DOHH2 (cell line): Measurements from ENCODE around the gene INPP5B.
A peak's percentile ranks its signal among the peaks of the same experiment; 100 is the strongest.

Experiments
- H3F3A ChIP-seq: fragments of 200-600 bp; sonication (generic), shearing (Covaris generic); 2 replicates; pipeline ENCODE4 v1.6.0; 2016; ENCODE audit warnings: antibody characterized with exemption, mild to moderate bottlenecking; ENCODE audit not compliant: control insufficient read depth, insufficient read depth
- H3K27ac ChIP-seq: fragments of 200-600 bp; sonication (generic); 2 replicates; pipeline ENCODE4 v1.5.1; 2014; ENCODE audit warnings: low read depth, mild to moderate bottlenecking, low read length, moderate library complexity
- H3K27me3 ChIP-seq: fragments of 200-600 bp; sonication (generic); 2 replicates; pipeline ENCODE4 v1.6.1; 2014; ENCODE audit warnings: mild to moderate bottlenecking, low read length, mixed read lengths; ENCODE audit not compliant: control insufficient read depth
- H3K36me3 ChIP-seq: fragments of 200-600 bp; sonication (generic); 2 replicates; pipeline ENCODE4 v1.6.1; 2014; ENCODE audit warnings: mild to moderate bottlenecking, low read length, moderate library complexity, mixed read lengths; ENCODE audit not compliant: control insufficient read depth
- H3K4me1 ChIP-seq: fragments of 200-600 bp; sonication (generic); 2 replicates; pipeline ENCODE4 v1.6.1; 2014; ENCODE audit warnings: mild to moderate bottlenecking, low read length, mixed read lengths; ENCODE audit not compliant: control insufficient read depth
- H3K4me2 ChIP-seq: fragments of 200-600 bp; sonication (generic); 2 replicates; pipeline ENCODE4 v1.6.0; 2014; ENCODE audit warnings: mild to moderate bottlenecking, low read length, moderate library complexity
- H3K4me3 ChIP-seq: fragments of 200-600 bp; sonication (generic); 2 replicates; pipeline ENCODE4 v1.5.1; 2014; ENCODE audit warnings: mild to moderate bottlenecking, low read length, mixed read lengths
- H3K79me2 ChIP-seq: fragments of 200-600 bp; sonication (generic); 2 replicates; pipeline ENCODE4 v1.6.1; 2014; ENCODE audit warnings: mild to moderate bottlenecking, low read length, mixed read lengths; ENCODE audit not compliant: control insufficient read depth
- H3K9me2 ChIP-seq: fragments of 200-600 bp; sonication (generic); replicated peaks from 2 replicates; pipeline ENCODE4 v1.6.1; 2014; ENCODE audit warnings: mild to moderate bottlenecking, low read length, mixed read lengths; ENCODE audit not compliant: control insufficient read depth
- H3K9me3 ChIP-seq: fragments of 200-600 bp; sonication (generic); 2 replicates; pipeline ENCODE4 v1.6.1; 2014; ENCODE audit warnings: antibody characterized with exemption, low read length, mixed read lengths; ENCODE audit not compliant: control insufficient read depth, insufficient read depth
- H4K20me1 ChIP-seq: fragments of 200-600 bp; sonication (generic); 2 replicates; pipeline ENCODE4 v1.6.0; 2014; ENCODE audit warnings: low read depth, mild to moderate bottlenecking, antibody characterized with exemption, low read length, moderate library complexity; ENCODE audit not compliant: control insufficient read depth, insufficient read depth
- EZH2phosphoT487 ChIP-seq: fragments of 200-600 bp; sonication (generic); IDR thresholded peaks from 2 replicates; pipeline ENCODE4 v1.6.1; 2017; ENCODE audit warnings: borderline replicate concordance, mild to moderate bottlenecking, antibody characterized with exemption, low read length, moderate library complexity, mixed read lengths
- TF ChIP-seq, protein P1 (sequence below): fragments of 200-600 bp; sonication (generic); IDR thresholded peaks from one replicate; pipeline ENCODE4 v1.5.1; 2014; ENCODE audit warnings: antibody characterized with exemption, mild to moderate bottlenecking, low read depth, low read length; ENCODE audit not compliant: poor library complexity, severe bottlenecking

The INPP5B gene

GRCh38 chr1:37861151-37861550 lies 85.7 kb downstream of the INPP5B start:
- Histone ChIP-seq H3K79me2 (peaks cover 31% of the 10 kb centered on the region), H3K9me3 (no peaks in the 10 kb centered on the region), H3K4me2 (no peak overlapping the region), H3K27me3 (no peaks in the 10 kb centered on the region), H3K36me3 (peaks cover 55% of the 10 kb centered on the region), H3K4me3 (no peak overlapping the region), H3K4me1 (peaks cover 23% of the 10 kb centered on the region), H3K27ac (no peak overlapping the region), H3F3A (peaks cover 6% of the 10 kb centered on the region; the same call in 1 of the 2 replicates), H3K9me2 (no peaks in the 10 kb centered on the region), H4K20me1 (0 out of 2 replicates have a peak, but pooled peaks cover 4% of the 10 kb centered on the region)
- TF ChIP-seq EZH2phosphoT487, result no peak
- TF ChIP-seq, protein P1, sequence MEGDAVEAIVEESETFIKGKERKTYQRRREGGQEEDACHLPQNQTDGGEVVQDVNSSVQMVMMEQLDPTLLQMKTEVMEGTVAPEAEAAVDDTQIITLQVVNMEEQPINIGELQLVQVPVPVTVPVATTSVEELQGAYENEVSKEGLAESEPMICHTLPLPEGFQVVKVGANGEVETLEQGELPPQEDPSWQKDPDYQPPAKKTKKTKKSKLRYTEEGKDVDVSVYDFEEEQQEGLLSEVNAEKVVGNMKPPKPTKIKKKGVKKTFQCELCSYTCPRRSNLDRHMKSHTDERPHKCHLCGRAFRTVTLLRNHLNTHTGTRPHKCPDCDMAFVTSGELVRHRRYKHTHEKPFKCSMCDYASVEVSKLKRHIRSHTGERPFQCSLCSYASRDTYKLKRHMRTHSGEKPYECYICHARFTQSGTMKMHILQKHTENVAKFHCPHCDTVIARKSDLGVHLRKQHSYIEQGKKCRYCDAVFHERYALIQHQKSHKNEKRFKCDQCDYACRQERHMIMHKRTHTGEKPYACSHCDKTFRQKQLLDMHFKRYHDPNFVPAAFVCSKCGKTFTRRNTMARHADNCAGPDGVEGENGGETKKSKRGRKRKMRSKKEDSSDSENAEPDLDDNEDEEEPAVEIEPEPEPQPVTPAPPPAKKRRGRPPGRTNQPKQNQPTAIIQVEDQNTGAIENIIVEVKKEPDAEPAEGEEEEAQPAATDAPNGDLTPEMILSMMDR, result no peak

- peaks cover 39% of the 10 kb centered on the region for H3K79me2 ChIP-seq
- H3K27me3 ChIP-seq, result no peaks in the 10 kb centered on the region
- H3K36me3 ChIP-seq, result peaks cover 53% of the 10 kb centered on the region
- TF ChIP-seq, protein P1, result no peak
- no peak for TF ChIP-seq EZH2phosphoT487
- H3K4me3 ChIP-seq, result peak overlapping the region; percentile 95
- 0 out of 2 replicates have a peak, but pooled peaks cover 4% of the 10 kb centered on the region for H4K20me1 ChIP-seq
- peaks cover 23% of the 10 kb centered on the region for H3K4me1 ChIP-seq
- no peaks in the 10 kb centered on the region for H3K9me2 ChIP-seq
- H3K9me3 ChIP-seq, result no peaks in the 10 kb centered on the region
- no peak overlapping the region for H3K27ac ChIP-seq
- H3F3A ChIP-seq, result peaks cover 6% of the 10 kb centered on the region; the same call in 1 of the 2 replicates
- peak overlapping the region; percentile 91 for H3K4me2 ChIP-seq
These were observed 86.5 kb downstream of the INPP5B start for GRCh38 chr1:37860346-37860666.

DNA sequence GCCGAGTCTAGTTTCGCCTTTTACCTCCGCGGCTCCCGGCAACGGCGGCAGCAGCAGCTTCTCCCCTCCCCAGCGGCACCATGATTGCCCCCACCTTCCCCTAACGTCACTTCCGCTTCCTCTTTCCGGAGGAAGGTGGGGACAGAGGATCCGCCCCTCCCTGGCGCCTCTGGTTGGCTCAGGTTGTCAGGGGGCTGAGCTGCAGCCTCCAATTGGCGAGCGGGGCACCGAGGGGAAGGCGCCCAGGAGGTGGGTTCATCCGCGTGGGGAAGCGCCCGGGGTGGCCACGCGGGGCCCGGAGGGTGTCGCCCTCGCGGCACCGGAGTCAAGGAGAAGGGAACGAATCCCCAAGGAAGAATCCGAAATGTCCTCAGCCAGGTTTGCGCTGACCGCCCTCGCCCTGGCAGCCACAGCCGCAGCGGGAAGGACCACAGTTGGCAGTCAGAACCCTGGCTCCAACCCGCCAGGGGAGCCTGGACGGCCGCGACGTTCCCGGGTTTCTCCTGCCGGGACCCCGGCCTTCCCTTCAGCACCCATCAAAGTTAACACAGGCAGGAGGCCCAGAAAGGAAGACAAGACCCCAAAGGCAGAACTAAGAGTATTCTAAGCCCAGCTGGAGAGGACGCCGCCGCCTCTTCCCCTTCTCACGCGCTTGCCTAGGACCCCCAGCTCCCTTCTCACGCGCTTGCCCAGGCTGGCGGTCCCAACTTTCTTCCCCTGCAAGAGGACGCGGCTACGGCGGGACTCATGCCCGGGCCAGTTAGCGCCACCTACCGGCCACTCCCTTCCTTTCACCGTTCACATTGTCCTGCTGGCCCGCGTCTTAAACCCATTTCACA lies 87.1 kb downstream of the INPP5B start, which contains the start of gene MTF1:
TSS of gene MTF1 (minus strand) at position 86 of the 839 bp plus-strand sequence. CDS start 1,934 bp downstream, outside the sequence.
- Histone ChIP-seq H3K27me3 (no peaks in the 10 kb centered on the region), H3K27ac (peak within 1 kb of the TSS; percentile 51), H3K4me1 (peaks cover 23% of the 10 kb centered on the region), H3K4me2 (peak within 1 kb of the TSS; percentile 91), H3F3A (peaks cover 6% of the 10 kb centered on the region; the same call in 1 of the 2 replicates), H3K4me3 (peak within 1 kb of the TSS; percentile 95), H4K20me1 (0 out of 2 replicates have a peak, but pooled peaks cover 4% of the 10 kb centered on the region), H3K79me2 (peaks cover 45% of the 10 kb centered on the region), H3K9me3 (no peaks in the 10 kb centered on the region), H3K9me2 (no peaks in the 10 kb centered on the region), H3K36me3 (peaks cover 55% of the 10 kb centered on the region)
- TF ChIP-seq EZH2phosphoT487, result no peak
- TF ChIP-seq, protein P1, result peak; percentile 93
